Loucy (cell line): ENCODE data around the gene MEF2C.

Experiments
- H2AFZ ChIP-seq: fragments of 200-600 bp; sonication (generic); 2 replicates; pipeline ENCODE4 v1.6.0; 2016; ENCODE audit warnings: antibody characterized with exemption, mild to moderate bottlenecking, low read length, moderate library complexity
- H3F3A ChIP-seq: fragments of 200-600 bp; 2 replicates; pipeline ENCODE4 v1.6.0; 2016; ENCODE audit warnings: antibody characterized with exemption, low read depth, mild to moderate bottlenecking
- H3K27me3 ChIP-seq: fragments of 200-600 bp; sonication (generic); 2 replicates; pipeline ENCODE4 v1.6.1; 2014; ENCODE audit warnings: low read length, mild to moderate bottlenecking; ENCODE audit not compliant: insufficient read depth, poor library complexity, severe bottlenecking
- H3K36me3 ChIP-seq: fragments of 200-600 bp; sonication (generic); 2 replicates; pipeline ENCODE4 v1.6.1; 2016; ENCODE audit warnings: low read length; ENCODE audit not compliant: insufficient read depth
- H3K4me1 ChIP-seq: fragments of 200-600 bp; sonication (generic); 2 replicates; pipeline ENCODE4 v1.5.1; 2014; ENCODE audit warnings: low read length, mild to moderate bottlenecking; ENCODE audit not compliant: insufficient read depth, poor library complexity, severe bottlenecking
- H3K4me2 ChIP-seq: fragments of 200-600 bp; sonication (generic); 2 replicates; pipeline ENCODE4 v1.6.0; 2014; ENCODE audit warnings: antibody characterized with exemption, low read length, low read depth, mild to moderate bottlenecking; ENCODE audit not compliant: poor library complexity, severe bottlenecking
- H3K4me3 ChIP-seq: fragments of 200-600 bp; sonication (generic); 2 replicates; pipeline ENCODE4 v1.5.1; 2014; ENCODE audit warnings: low read length, mild to moderate bottlenecking, mixed read lengths; ENCODE audit not compliant: poor library complexity, severe bottlenecking
- H3K79me2 ChIP-seq: fragments of 200-600 bp; sonication (generic); 2 replicates; pipeline ENCODE4 v1.6.1; 2014; ENCODE audit warnings: low read length; ENCODE audit not compliant: insufficient read depth
- H3K9ac ChIP-seq: fragments of 200-600 bp; sonication (generic); 2 replicates; pipeline ENCODE4 v1.6.0; 2014; ENCODE audit warnings: mild to moderate bottlenecking, low read depth, low read length, moderate library complexity; ENCODE audit not compliant: poor library complexity, severe bottlenecking
- H3K9me2 ChIP-seq: fragments of 200-600 bp; sonication (generic); replicated peaks from 2 replicates; pipeline ENCODE4 v1.6.1; 2016; ENCODE audit warnings: low read depth, low read length, mixed read lengths
- H3K9me3 ChIP-seq: fragments of 200-600 bp; sonication (generic); 2 replicates; pipeline ENCODE4 v1.6.1; 2014; ENCODE audit warnings: mild to moderate bottlenecking, antibody characterized with exemption, low read length, low read depth; ENCODE audit not compliant: insufficient read depth
- H4K20me1 ChIP-seq: fragments of 200-600 bp; sonication (generic); 2 replicates; pipeline ENCODE4 v1.6.0; 2014; ENCODE audit warnings: antibody characterized with exemption, low read length, mild to moderate bottlenecking; ENCODE audit not compliant: insufficient read depth, poor library complexity, severe bottlenecking
- EZH2phosphoT487 ChIP-seq: fragments of 200-600 bp; IDR thresholded peaks from 2 replicates; pipeline ENCODE4 v1.6.1; 2018; ENCODE audit warnings: antibody characterized with exemption, mild to moderate bottlenecking, moderate library complexity, borderline replicate concordance
- TF ChIP-seq, protein P1 (sequence below): fragments of 200-600 bp; sonication (generic); conservative IDR thresholded peaks from 2 replicates; pipeline ENCODE4 v1.5.1; 2014; ENCODE audit warnings: mild to moderate bottlenecking, antibody characterized with exemption, low read length

MEF2C gene

GRCh38 chr5:88696466-88696865 is 186.5 kb downstream of the MEF2C start:
- Histone ChIP-seq H3K36me3 (no peaks in the 10 kb centered on the region), H3K9me3 (no peaks in the 10 kb centered on the region), H3K4me3 (no peak overlapping the region), H3K4me1 (no peaks in the 10 kb centered on the region), H3K27me3 (no peaks in the 10 kb centered on the region), H4K20me1 (no peaks in the 10 kb centered on the region), H3K4me2 (no peak overlapping the region), H3F3A (no peaks in the 10 kb centered on the region), H3K9me2 (no peaks in the 10 kb centered on the region), H3K9ac (no peak overlapping the region), H2AFZ (no peak overlapping the region), H3K79me2 (no peaks in the 10 kb centered on the region)
- TF ChIP-seq, protein P1, sequence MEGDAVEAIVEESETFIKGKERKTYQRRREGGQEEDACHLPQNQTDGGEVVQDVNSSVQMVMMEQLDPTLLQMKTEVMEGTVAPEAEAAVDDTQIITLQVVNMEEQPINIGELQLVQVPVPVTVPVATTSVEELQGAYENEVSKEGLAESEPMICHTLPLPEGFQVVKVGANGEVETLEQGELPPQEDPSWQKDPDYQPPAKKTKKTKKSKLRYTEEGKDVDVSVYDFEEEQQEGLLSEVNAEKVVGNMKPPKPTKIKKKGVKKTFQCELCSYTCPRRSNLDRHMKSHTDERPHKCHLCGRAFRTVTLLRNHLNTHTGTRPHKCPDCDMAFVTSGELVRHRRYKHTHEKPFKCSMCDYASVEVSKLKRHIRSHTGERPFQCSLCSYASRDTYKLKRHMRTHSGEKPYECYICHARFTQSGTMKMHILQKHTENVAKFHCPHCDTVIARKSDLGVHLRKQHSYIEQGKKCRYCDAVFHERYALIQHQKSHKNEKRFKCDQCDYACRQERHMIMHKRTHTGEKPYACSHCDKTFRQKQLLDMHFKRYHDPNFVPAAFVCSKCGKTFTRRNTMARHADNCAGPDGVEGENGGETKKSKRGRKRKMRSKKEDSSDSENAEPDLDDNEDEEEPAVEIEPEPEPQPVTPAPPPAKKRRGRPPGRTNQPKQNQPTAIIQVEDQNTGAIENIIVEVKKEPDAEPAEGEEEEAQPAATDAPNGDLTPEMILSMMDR: no peak
- no peak for TF ChIP-seq EZH2phosphoT487

DNA sequence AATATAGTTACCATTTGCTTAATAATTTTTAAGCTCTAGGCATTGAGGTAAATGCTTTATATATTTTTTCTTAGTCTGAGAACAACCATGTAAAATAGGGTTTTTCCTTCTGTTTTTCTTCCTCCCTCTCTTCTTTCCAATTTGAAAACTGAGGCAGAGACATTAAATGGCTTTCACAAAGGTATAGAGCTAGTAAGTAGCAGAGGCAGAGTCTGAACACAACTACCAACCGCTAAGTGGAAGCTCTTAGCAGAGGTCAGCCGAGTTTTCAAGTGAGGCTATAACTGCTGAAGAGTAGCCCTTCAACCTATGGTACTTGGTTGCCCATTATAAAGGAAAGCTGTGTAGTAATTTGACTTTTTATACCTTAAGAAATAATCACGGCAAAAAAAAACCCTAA is 187.1 kb downstream of the MEF2C start:
- Histone ChIP-seq H3K79me2 (no peaks in the 10 kb centered on the region), H3K4me1 (peaks cover 3% of the 10 kb centered on the region), H3K4me2 (no peak overlapping the region), H3K36me3 (no peaks in the 10 kb centered on the region), H3K4me3 (no peak overlapping the region), H2AFZ (no peak overlapping the region), H4K20me1 (no peaks in the 10 kb centered on the region), H3K27me3 (no peaks in the 10 kb centered on the region), H3K9ac (no peak overlapping the region), H3K9me3 (no peaks in the 10 kb centered on the region), H3K9me2 (no peaks in the 10 kb centered on the region), H3F3A (no peaks in the 10 kb centered on the region)
- no peak for TF ChIP-seq EZH2phosphoT487
- TF ChIP-seq, protein P1: no peak

GRCh38 chr5:88695232-88695631 is 187.8 kb downstream of the MEF2C start:
- H3F3A ChIP-seq: no peaks in the 10 kb centered on the region
- peaks cover 3% of the 10 kb centered on the region for H3K4me1 ChIP-seq

More at GRCh38 chr5:88695232-88695631, 187.8 kb downstream of the MEF2C start:
- TF ChIP-seq EZH2phosphoT487: no peak
- TF ChIP-seq, protein P1: no peak
- H3K4me3 ChIP-seq: no peak overlapping the region
- no peaks in the 10 kb centered on the region for H3K36me3 ChIP-seq
- no peak overlapping the region for H3K9ac ChIP-seq
- no peak overlapping the region for H2AFZ ChIP-seq
- H3K27me3 ChIP-seq: no peaks in the 10 kb centered on the region
- no peaks in the 10 kb centered on the region for H3K9me2 ChIP-seq
- H4K20me1 ChIP-seq: no peaks in the 10 kb centered on the region
- H3K9me3 ChIP-seq: no peaks in the 10 kb centered on the region
- H3K79me2 ChIP-seq: no peaks in the 10 kb centered on the region
- no peak overlapping the region for H3K4me2 ChIP-seq
